Kidney epithelial cell (primary cell): ENCODE results near the gene RPS6KA1. TPM values are rescaled to one million over a fixed set of nuclear protein-coding genes. Genes with fewer than 3 reads are reported as not detected.

Experiments
- DNase-seq: peaks from one replicate; pipeline ENCODE4 v3.0.0-alpha.2; 2010; ENCODE audit warnings: low read depth
- H3K27me3 ChIP-seq: 2 replicates; pipeline ENCODE4 v1.6.0; 2011; ENCODE audit warnings: low read length; ENCODE audit not compliant: control insufficient read depth, insufficient read depth
- H3K36me3 ChIP-seq: 2 replicates; pipeline ENCODE4 v1.5.1; 2011; ENCODE audit warnings: low read length; ENCODE audit not compliant: control insufficient read depth, insufficient read depth
- H3K4me3 ChIP-seq: 2 replicates; pipeline ENCODE4 v1.5.1; 2011; ENCODE audit warnings: low read depth, mild to moderate bottlenecking, control low read depth, low read length
- total RNA-seq: library from RNA; depleted of rRNA; stranded (reverse); fragments of >200 nt; gene quantifications from 2 replicates; pipeline ENCODE4 v1.2.3, GENCODE V29; 2015
- TF ChIP-seq, protein P1 (sequence below): IDR thresholded peaks from 2 replicates; pipeline ENCODE4 v1.5.1; 2011; ENCODE audit warnings: mild to moderate bottlenecking, moderate library complexity, low read length, control low read depth, inconsistent platforms; ENCODE audit not compliant: insufficient read depth, poor library complexity, severe bottlenecking

Gene RPS6KA1
- total RNA-seq, 1 donor from 2014 or later = 48.1 TPM

DNA sequence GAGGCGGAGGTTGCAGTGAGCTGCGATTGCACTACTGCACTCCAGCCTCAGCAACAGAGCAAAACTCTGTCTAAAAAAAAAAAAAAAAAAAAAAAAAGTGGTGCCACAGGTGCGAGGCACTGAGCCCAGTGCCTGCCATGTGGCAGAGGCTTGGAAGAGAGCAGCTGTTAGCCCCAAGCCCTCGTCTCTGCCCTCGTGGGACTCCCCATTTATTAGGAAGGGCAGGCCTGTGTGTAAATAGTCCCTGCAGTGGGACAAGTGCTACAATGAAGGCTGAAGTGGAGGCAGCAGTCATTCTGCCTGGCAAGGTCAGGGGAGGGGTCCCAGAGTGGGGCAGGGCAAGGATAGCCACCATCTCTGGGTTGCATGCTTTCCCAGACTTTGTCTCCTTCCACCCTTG lies 6.5 kb downstream of the RPS6KA1 start:
- DNase-seq = no peak
- Histone ChIP-seq H3K27me3 (no peaks in the 10 kb centered on the region), H3K4me3 (no peak overlapping the region), H3K36me3 (no peaks in the 10 kb centered on the region)
- TF ChIP-seq, protein P1, sequence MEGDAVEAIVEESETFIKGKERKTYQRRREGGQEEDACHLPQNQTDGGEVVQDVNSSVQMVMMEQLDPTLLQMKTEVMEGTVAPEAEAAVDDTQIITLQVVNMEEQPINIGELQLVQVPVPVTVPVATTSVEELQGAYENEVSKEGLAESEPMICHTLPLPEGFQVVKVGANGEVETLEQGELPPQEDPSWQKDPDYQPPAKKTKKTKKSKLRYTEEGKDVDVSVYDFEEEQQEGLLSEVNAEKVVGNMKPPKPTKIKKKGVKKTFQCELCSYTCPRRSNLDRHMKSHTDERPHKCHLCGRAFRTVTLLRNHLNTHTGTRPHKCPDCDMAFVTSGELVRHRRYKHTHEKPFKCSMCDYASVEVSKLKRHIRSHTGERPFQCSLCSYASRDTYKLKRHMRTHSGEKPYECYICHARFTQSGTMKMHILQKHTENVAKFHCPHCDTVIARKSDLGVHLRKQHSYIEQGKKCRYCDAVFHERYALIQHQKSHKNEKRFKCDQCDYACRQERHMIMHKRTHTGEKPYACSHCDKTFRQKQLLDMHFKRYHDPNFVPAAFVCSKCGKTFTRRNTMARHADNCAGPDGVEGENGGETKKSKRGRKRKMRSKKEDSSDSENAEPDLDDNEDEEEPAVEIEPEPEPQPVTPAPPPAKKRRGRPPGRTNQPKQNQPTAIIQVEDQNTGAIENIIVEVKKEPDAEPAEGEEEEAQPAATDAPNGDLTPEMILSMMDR = no peak

DNA sequence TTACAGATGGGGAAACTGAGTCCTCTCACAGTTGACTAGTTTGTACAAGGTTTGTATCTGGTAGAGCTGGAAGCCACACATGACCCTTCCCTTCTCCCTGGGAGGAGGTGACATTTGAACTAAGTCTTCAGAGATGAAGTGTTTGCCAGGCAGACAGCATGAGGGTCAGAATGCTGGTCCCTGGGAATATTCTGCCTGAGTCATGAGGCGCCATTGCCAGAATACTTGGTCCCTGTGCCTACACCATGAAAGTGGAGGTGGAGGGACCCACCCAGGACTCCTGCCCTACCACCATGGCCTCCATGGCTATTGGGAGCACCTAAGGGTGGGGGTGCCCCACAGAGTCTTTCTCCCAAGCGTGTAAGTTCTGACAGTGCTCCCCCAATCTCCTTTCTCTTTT lies 7.0 kb downstream of the RPS6KA1 start:
- TF ChIP-seq, protein P1 = no peak
- Histone ChIP-seq H3K27me3 (no peaks in the 10 kb centered on the region), H3K36me3 (no peaks in the 10 kb centered on the region), H3K4me3 (no peak overlapping the region)
- no peak for DNase-seq

DNA sequence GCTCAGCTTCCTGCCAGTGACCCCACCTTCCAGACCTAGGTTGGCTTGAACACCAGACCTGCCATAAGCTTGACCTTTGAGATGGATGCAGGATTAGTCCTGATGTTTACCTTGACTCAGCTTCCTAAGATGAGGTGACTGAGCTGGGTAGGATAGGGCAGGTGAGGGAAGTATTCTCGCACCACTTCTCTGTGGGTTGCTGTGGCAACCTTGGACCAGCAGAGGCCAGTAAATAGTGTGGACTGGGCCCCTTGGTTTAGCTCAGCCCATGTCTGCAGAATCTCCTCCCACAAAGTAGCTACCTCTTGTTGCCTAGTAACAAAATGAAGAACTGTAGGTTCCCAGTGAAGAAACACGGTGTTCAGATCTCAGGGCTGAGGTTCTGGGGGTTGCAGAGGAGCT lies 8.4 kb downstream of the RPS6KA1 start:
- no peak overlapping the region for H3K4me3 ChIP-seq
- no peaks in the 10 kb centered on the region for H3K27me3 ChIP-seq
- H3K36me3 ChIP-seq = no peaks in the 10 kb centered on the region
- DNase-seq = no peak
- TF ChIP-seq, protein P1 = peak; percentile 31

DNA sequence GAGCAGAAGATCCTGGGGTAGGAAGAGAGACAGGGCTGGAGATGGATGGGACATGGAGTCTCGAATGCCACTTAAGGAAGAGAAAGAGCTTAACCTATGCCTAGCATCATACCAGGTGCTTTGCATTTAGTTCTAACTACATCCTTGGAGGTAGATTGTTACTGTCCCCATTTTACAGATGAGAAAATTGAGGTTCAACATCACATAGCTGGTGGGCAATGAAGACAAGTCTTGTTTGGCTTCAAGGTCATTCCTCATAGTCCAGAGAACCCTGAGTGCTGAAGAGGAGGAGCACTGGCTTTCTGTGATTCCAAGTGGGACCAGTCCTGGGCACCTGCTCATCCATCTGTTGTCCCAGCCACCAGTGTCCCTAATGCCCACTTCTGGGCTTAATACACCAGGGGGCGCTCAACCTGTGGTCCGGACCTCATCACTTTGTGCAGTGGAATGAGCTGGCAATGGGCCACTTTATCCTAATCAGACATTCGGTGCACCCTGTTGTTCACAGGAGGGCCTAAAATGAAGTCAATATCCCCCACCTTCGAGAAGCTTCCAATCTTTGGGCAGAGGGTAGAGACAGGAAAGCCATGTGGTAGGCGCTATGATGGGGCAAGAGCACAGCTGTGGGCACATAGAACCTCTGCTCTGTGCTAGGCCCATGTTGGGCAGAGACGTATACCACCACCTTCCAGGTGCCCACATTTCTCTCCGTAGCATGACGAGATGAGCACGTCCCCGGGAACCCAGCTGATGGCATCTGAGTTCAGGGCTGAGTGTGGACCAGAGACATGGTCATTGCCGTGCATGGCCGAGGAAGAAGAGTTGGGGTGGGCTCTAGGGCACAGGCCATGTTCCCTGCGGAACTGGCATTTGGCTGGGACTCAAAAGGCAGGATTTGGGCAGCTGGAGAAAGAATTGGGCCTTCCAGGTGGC lies 9.2 kb downstream of the RPS6KA1 start:
- no peaks in the 10 kb centered on the region for H3K36me3 ChIP-seq
- H3K27me3 ChIP-seq = no peaks in the 10 kb centered on the region
- TF ChIP-seq, protein P1 = peak; percentile 58
- no peak overlapping the region for H3K4me3 ChIP-seq
- DNase-seq = no peak

DNA sequence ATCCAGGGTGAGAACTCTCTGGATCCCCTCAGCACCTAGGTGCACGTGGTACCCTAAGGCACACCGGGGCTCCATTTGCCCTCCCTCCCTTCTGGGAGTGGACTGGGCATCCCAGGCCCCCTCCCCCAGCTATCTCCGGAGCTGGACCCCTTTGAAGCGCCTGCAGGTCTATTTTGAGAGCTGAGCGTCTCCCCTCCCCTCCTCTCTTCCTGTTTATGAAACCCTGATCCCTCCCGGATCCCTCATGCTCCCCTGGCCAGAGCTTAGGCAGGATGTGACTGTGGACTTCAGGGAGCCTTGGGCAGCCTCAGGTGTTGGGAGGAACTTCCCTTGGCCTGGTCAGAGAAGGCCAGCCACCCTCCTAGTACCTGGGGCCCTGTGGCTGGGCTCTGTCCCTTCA lies 10.2 kb downstream of the RPS6KA1 start:
- Histone ChIP-seq H3K4me3 (no peak overlapping the region), H3K27me3 (no peaks in the 10 kb centered on the region), H3K36me3 (no peaks in the 10 kb centered on the region)
- DNase-seq = no peak
- TF ChIP-seq, protein P1 = no peak
